OCI-M1 (cell line): ENCODE results near the gene ID3.
"Not testable (repeated sequence)": the region's sequence is repeated elsewhere in the genome, so short reads cannot be mapped to it uniquely, and the experiment has no call there.

Source experiments
- DNase-seq: peaks from one replicate; lab custom pipeline; 2025; lab: John Stamatoyannopoulos, UW

The ID3 gene

DNA sequence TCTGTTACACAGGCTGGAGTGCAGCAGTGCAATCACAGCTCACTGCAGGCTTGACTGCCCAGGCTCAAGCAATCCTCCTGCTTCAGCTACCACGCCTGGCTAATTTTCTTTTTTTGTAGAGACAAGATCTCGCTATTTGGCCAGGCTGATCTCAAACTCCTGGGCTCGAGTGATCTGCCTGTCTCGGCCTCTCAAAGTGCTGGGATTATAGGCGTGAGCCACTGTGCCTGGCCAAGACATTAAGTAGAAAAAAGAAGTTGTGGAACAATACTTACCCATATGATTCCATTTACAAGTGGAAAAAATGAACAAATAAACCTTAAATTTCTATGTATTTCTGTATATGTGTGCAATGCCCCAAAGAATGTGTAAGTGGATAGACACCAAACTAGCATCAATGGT, 30.3 kb upstream of the ID3 start:
- DNase-seq, result no peak

DNA sequence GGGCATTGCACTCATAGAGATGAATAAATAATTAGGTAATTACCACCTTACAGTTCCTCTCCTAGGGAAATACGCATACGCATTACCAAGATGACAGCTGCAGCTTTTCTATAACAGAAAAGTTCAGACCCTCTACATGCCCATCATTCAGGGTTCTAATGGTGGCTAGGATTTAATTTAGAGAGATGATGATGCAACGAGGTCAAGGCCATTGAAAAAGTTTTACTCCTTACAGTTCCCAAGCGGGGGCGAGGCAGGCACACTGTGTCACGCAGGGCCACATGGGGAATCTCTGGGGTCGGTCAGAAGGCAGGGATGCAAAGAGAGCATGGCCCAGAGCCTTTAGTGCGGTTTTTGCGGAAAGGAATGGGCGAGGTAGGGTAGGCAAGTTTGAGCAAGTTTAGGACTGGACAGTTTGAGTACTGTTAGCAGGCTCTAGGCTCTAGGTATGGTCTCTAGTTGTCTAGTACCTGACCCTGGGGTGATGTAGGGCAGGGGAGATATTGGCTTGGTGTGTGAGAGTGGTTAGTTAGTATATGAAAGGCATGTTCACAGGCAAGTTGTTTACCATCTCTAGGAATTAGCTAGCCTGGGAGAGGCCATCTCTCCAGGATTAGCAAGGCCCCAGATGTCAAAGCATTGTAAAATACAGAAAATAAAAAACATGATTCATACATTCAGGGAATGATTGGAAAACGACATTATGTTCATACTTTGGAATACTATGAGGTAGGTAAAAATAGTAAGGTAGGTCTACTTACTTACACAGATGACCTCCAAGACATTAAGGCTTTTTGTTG, 29.6 kb upstream of the ID3 start:
- DNase-seq, result no peak

DNA sequence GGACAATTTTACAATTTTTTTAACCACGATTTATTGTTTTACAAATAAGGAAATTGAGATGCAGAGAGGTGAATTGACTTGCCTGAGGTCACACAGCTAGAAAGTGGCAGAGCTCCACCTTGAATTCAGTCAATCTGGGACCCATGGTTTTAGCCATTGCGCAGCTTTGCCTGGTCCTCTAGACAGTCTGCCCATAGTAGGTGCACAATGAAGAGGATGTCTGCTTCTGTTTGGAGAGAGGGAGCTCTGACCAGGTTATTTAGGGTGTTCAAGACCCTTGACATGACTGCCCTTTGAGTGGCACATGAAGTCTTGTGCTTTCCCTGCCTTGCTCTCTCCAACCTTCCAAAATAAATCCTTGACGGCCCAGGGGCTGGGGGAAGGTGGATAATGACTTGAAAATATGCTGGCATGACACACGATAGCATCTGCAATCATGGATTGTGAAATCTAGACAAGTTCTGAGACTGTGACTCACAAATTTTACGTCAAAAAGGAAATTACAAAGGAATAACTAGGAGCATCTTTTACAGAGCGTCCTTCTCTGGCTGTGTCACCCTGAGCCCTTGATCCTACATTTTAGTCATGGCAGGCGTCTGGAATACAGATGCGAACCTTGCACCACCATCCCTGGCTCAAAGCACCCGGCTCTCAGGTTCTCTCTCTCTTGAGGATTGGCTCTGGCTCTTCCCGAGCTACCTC, 26.2 kb upstream of the ID3 start:
- DNase-seq, result no peak

DNA sequence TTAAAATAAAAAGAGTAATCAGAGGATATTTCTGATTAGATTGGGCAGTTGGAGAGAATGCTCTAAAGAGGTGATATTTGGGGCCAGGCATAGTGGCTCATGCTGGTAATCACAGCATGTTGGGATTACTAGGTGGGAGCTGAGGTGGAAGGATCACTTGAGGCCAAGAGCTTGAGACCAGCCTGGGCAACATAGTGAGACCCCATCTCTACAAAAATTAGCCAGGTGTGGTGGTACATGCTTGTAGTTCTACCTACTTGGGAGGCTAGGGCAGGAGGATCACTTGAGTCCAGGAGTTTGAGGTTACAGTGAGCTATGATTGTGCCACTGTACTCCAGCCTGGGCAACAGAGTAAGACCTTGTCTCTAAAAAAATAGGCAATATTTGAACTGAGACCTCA, 24.4 kb upstream of the ID3 start:
- not testable (repeated sequence) for DNase-seq

DNA sequence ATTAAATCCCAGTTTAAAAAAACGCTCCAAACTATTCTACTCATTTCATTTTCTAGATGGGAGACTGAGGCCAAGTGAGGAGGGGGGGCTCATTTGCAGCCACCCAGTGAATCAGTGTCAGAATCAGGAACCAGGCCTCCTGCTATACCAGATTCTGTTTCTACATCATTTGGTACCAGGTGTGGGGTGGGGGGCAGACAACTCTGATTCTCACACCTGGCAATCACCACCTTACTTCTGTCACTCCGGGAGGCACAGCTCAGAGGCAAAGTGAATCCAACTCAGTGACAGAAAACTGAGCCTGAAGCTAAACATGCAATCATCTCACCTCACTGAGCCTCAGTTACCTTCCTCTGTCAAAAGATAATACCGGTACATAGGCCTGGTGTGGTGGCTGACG, 23.5 kb upstream of the ID3 start:
- DNase-seq, result no peak

DNA sequence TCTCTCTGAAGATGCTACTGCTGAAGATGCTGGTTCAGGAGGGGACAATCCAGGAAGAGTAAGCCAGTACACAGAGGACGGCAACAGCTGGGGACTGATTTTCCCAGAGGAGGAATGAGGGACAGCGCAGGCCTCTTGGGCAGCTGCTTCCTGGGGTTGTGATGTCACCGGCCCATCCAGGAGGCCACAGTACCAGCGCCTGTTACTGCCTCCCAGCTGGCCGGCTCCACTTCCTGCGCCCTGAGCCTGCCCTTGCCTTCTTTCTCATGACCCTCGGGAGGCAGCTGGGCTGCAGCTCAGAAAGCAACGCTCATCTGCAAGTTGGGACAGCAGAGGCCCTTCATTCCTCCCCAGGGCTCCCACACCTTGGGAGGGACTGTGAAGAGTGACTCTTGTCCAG, 21.9 kb upstream of the ID3 start:
- DNase-seq, result no peak

DNA sequence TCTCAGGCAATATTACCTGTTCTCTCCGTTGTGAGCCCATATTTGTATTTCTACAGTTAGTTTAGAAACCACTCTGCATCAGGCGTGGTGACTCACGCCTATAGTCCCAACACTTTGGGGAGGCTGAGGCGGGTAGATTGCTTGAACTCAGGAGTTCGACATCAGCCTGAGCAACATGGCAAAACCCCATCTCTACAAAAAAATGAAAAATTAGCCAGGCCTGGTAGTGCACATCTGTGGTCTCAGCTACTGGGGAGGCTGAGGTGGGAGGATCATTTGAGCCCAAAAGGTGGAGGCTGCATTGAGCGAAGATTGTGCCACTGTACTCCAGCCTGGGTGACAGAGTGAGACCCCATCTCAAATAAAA, 19.7 kb upstream of the ID3 start:
- DNase-seq, result no peak

DNA sequence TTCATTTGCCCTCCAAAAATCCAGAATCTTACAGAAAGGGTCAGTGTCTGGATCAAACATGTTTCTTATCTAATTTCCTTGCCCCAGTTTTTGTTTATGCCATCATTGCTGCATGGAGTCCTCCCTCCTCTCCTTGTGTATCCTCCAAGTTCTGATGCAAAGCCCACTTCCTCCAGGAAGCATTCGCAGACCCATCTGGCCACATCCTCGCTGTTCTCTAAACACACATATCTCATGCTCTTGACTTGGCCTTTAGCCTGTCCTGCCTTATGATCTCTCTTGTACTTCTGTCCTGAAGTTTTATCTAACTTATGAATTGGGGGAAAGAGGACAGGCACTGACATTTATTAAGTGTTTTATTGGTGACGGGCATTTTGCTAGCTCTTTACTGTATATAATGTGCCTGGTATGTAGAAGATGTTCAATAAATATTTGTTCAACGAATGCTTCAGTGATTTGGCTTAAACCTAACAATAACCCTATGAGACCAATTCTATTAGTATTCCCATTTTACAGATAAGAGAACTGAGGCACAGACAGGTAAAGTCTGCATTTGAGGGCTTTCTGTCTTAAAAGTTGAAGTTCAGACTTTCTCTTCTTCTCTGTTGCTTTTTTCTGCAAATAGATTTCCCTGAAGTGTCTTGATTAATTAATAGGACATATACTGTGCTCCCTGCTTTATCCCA, 19.2 kb upstream of the ID3 start:
- no peak for DNase-seq

DNA sequence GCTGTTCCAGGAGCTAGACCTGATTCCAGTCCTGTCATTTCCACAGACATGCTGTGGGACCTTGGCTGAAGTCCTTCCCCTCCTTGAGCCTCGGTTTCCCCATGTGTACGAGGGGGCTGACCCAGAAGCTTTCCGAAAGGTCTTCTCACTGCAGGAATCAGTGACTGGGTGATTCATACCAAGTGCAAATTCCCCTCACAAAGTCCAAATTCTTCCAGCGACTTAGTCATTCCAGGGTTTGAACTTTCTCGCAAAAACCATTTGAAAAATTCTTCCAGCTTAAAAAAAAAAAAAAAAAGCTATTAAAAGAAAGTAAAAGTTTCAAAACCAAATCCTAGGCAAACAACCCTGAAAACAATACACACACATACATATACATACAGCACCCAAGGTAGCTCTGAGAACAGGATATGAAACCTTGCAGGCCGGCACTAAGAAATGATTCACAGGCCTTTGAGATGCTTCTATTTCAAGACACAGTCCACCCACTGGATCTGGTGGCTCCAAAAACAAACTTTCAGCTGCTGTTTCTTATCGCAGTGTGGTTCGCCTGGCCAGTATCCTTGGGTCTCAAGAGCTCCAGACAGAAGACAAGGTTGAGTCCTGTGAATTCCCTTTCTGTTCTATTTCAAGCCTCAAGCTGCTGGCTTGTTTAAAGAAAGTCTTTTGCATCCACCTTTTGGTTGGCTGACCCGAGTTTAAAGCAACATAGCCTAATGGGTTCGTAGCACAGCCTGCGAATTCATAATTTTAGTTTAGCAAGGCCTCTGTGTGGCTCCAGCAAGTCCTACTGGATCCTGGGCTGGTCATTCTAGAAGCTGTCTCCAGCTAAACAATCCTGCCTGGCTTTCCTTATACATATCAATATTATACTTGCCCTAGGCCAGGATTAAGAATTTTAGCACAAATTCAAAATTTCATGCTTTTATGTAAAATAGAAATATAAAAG, 18.0 kb upstream of the ID3 start:
- peak; percentile 19 for DNase-seq

DNA sequence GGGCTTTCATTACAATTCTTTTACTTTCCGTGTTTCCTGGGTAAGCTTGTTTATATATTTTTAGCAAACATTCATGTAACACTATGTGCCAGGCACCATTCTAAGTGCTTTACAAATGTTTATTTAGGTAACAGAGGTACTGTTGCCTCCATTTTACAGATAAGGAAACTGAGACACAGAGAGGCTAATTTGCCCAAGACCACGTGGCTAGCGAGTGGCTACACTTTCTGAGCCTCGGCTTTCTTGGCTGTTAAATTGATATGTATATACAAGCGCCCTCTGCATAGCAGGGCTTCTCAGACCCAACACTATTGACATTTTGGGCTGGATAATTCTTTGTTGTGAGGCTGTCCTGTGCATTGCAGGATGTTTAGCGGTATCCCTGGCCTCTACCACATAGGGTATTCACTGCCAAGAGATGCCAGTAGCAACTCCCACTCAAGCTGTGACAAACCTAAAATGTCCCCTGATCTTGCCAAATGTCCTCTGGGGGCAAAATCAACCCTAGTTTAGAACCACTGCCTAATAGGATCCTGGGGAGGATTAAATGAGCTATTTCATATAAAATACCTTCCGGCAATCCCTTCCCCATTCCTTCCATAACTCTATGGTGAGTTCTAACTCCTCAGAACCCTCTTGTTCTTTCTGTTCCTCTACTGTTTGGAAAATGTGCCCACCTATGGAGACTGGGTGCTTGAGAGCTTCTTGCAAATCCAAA, 17.2 kb upstream of the ID3 start:
- no peak for DNase-seq

DNA sequence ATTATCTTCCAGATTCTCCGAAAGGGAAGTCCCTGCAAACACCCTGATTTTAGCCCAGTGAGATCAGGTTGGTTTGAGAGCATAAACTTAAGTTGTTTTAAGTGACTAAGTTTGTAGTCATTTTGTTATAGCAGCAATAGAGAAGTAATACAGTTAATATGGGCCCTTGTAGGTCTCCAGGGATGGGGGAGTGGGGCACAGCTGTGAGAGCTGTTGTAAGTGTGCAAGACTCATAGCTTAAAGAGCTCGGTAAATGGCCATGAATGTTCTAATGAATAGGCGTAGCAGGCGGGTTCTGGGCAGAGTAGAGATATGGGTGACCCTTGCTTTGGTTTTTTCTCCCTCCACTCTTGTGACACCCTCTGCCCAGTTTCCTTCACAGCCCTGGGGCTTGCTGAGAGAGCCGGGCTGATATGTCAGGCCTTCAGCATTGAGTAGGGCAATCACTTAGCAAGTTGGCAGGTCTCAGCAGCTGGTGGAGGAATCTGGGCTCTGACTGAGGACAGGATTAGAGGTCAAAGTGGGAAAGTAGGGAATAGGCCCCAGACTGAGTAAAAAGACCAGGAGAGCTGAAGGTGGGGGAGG, 16.0 kb upstream of the ID3 start:
- DNase-seq, result no peak

DNA sequence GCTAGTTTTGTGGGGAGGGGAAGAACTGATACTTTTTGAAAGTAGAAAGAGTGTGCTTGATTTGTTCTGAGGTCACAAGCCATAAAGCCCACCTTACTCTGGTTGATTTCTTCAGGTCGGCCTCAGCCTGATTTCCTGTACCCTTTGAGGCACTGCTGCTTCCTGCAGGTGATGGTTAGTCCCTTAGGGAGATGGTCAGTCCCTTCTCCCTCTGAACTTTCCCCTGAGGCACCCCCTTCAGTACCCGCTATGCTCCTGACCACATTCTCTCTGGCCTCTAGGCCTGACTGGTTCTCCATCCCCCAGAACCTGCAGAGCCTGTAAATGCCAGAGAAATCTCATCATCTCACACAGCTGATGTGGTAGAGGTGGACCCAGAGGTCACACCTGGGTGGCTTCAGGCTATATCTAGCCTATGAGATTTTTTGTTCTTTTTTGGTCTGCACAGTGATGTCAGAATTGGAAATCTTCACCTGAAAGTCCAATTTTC, 15.0 kb upstream of the ID3 start:
- no peak for DNase-seq

DNA sequence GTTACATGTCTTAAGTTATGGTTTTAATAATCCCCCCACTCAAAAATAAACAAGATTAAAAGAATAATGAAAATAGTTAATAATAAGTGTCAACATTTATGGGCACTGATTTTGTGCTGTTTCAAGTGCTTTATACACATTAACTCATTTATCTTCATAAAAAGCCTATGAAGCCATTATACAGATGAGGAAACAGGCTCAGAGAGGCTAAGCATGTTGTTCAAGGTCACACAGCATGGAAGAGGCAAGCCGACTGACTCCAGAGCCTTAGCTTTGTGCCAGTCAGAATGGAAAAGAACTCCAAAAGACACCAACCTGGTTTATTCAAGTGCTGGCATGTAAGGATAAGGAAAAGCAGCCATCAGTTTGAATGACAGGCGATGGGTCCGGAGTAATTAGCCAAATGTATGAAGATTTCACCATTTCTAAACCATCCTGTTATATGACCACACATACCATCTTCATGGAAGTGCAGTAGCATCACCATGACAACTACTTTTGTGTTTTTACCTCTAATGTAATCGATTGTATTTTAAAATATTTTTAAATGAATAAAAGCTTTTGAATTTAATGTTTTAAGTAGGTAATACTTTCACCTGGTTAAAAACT, 14.4 kb upstream of the ID3 start:
- DNase-seq, result no peak

DNA sequence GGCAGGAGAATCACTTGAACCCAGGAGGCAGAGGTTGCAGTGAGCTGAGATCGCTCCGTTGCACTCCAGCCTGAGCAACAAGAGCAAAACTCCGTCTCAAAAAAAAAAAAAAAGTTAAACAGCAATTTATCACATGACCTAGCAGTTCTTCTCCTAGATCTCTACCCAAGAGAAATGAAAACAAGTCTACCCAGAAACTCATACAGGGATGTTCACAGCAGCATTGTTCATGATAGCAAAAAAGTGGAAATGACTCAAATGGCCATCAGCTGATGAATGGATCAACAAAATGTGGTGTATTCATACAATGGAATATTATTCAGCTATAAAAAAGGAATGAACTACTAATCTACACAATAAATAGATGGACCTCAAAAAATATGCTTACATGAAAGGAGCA, 12.2 kb upstream of the ID3 start:
- DNase-seq, result no peak

DNA sequence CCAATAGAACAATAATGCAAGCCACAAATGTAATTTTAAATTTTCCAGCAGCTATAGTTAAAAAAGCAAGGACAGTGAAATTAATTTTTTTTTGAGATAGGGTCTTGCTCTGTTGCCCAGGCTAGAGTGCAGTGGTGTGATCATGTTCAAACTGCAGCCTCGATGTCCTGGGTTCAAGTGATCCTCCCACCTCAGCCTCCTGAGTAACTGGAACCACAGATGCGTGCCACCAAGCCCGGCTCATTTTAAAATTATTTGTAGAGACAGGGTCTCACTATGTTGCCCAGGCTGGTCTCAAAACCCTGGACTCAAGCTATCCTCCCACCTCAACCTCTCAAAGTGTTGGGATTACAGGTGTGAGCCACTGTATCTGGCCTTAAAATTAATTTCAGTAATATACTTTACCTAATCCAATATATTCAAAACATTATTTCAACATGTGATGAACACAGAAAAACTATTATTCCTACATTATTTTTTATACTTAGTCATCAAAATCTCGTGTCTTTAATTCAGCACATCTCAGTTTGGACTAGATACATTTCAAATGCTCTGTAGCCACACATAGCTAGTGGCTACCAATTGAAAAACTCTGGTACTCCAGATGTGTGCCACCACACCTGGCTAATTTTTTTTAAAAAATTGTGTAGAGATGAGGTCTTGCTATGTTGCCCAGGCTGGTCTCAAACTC, 10.8 kb upstream of the ID3 start:
- no peak for DNase-seq

DNA sequence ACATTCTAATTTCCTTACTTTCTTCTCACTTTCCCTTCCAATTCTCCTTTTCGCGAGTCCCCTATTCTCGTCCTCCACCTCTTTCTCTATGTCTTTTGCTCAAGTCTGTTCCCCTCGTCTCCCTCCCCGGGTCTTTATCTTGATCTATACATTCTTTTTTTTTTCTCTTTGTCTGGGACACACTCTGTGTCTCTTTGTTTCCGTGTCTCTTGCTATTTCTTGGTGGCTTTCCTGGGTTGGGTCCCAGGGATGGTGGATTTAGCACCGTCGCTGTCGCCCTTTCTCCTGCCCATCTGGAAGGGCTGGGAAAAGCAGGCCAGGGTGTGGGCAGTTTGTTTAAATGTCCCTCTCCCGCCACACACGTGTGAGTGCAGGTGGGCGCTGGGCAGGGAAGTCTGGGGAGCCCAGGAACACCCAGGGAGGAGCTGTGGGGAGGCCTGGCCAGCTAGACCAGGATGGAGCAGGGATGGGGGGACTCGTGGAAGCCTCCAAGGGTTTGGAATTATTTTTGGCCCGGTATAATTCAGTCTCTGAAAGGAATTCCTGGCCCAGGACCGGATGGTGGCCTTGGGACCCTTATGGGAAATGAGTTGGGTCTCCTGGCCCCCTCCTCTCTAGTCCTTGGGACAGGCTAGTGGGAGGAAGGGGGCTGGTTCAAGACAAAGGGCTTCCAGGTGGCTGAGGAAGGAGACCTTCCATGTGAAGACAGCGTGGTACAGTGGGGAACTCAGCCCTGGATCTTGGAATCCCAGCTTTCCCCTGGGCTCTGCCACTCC, 9.5 kb upstream of the ID3 start:
- peak; percentile 31 for DNase-seq

DNA sequence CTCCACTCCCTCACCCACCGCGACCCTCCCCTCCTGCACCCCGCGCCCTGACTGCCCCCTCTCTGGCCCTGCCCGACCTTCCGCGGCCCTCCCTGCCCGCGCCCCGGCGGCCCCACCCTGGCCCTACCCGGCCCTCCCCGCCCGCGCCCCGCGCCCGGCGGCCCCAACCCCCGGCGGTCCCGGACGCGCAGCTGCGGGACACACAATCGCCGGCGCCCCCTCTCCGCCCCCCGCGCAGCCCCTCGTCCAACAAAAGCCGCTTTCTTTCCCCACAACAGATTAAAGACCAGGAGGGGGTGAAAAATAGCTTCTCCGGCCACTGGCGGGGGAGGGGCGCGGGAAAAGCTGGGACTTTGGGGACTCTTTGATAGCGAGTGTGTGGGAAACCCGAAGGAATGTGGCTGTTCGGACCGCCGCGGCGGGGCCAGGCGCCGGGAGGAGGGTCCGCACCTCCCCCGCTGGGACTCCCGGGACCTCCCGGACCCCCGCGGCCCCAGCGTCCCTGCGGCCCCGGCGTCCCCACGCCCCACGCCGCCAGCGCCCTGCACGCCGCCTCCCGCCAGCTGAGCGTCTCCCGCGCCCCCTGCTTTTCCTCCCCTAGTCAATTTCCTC, 8.8 kb upstream of the ID3 start:
- DNase-seq, result no peak

DNA sequence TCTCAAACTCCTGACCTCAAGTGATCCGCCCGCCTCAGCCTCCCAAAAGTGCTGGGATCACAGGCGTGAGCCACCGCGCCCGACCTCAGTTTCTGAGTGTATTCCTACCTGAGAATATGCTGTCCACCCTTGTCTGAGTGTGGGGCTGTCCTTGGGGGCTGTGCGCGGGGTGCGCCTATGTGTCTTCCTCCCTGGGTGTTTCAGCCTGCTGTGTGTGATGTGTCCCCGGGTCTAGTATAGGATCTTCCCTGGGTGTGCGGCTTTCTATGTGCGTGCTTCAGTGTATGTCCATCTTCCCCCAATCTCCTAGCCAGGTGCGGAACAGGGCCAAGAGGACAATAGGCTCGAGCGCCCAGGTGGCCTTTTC, 8.3 kb upstream of the ID3 start:
- DNase-seq, result no peak

DNA sequence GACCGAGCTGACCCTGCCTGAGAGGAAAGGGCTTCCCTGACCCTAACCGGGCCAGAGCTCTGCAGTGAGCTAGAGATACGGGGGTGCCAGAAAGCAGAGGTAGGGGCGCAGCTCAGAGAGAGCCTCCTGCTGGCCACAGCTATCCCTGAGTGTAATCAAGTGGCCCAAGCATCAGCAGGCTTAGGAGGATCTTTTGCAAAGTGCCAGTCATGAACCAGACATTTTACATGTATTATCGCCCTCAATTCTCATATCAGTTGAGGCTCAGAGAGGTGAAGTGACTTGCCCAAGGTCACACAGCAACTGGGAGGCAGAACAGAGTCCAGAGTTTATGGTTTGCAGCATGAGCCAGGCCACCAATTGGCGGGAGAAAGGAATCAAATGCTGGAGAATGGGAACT, 7.0 kb upstream of the ID3 start:
- no peak for DNase-seq
